SIG-M5 treated with dmso at 0.1 percent for 504 hours (cell line): ENCODE measurements around the gene REPIN1.
"Not testable (repeated sequence)": the region's sequence is repeated elsewhere in the genome, so short reads cannot be mapped to it uniquely, and the experiment has no call there.

ENCODE experiments used
- DNase-seq: peaks from one replicate; lab custom pipeline; 2025; ENCODE audit not compliant: unreplicated experiment; lab: John Stamatoyannopoulos, UW

The REPIN1 gene

DNA sequence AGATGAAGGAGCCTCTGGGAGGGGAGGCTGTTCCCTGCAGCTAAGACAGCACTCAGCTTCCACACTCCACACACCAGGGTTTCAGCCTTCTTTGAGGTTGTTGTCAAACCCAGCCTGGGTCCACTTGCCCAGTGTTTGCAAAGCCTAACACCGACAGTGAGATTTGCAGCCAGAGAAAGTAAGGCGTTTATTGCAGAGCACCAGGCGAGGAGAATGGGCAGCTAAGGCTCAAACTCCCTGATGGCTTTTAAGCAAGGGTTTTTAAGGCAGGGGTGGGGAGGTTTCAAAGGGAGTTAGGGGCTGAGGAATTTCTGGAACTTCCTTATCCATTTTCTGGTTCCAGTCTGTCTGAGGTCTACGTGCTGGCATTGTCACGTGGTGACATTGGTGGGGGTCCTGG, 5.8 kb downstream of the REPIN1 start:
- DNase-seq = no peak

DNA sequence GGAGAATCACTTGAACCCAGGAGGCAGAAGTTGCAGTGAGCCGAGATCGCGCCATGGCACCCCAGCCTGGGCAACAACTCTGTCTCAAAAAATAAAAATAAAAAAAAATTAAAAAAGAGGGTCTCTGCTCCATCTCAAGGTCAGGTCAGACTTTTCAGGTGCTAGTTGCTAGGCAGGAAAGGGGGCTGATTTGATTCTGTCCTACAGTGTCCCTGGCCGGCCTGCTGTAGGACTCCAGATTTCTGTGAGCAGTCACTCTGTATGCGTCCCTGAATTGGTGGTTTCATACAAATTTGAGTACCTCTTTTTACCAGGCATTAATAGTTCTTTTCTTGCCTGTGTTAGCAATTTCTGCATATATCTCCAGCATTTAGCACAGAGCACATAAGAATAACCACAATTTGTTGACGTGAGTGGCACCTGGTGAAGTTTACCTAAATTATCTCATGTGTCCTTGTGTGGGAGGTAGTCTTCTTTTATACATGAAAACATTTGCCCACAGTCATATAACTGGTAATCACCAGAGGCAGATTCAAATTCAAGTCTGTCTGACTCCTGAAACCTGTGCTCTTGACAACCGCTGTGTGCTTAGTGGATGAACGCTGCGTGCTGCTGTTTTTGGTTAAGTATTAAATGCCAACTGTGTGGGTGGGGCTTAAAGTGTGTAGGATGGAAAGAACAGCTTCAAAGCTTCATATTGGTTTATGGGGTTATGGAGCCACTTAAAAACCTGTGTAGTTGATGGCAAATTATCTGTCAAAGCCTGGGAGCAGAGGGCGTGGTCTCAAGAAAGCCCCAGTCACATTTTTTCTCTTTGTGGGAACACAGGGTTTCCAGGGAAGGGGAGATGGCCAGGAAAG, 7.3 kb downstream of the REPIN1 start:
- DNase-seq = no peak

DNA sequence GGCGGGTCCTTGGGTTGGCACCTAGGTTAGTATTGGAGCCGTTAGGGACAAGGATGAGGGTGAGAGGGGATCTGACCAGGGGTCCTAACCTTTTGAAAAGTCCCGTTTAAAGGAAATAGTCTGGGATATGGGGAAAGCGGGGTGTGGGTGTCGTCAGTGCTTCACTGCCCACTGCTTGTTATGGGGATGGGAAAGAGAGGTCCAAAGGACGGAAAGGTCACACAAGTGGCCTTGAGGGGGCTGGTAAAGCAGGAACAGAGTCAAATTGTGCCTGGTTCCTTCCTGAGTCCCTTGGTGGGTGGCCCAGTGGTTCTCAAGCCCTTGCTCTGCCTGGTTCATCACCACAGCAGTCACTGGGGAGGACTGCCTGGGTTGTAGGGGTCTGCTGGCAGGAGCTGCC, 7.9 kb downstream of the REPIN1 start:
- no peak for DNase-seq

DNA sequence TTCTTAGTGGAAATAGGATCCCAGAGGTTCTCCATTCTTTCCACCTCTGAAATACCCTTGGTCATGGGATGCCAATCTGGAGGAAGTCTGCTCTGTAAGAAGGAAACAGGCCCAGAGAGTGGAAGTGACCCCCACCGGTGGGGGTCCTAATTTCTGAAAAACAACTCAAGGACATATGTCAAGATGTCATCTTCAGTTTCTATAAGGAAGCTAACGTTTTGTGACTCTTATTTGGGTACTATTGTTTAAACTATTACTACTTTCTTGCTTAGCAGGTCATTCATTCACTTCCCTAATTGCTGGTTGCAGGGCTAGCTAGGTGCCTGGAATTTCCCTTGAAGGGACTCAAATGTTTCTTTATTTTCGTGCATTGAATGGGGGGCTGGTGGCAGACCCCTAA, 8.6 kb downstream of the REPIN1 start:
- DNase-seq = no peak

DNA sequence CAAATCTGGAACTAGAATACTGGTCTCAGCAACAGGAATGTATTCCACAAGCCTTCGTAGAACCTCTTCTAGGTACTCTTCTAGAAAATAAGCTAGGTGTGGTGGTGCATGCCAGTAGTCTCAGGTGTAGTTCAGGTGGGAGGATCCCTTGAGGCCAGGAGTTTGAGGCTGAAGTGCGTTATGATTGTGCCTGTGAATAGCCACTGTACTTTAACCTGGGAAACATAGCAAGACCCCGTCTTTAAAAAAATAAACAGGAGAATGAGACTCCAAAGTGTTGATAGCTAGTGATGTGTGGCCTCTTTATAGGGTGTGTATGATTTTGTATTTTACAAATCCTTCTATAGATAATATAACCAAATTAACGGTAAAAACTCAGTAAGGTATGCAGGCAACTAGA, 9.0 kb downstream of the REPIN1 start:
- DNase-seq = no peak

DNA sequence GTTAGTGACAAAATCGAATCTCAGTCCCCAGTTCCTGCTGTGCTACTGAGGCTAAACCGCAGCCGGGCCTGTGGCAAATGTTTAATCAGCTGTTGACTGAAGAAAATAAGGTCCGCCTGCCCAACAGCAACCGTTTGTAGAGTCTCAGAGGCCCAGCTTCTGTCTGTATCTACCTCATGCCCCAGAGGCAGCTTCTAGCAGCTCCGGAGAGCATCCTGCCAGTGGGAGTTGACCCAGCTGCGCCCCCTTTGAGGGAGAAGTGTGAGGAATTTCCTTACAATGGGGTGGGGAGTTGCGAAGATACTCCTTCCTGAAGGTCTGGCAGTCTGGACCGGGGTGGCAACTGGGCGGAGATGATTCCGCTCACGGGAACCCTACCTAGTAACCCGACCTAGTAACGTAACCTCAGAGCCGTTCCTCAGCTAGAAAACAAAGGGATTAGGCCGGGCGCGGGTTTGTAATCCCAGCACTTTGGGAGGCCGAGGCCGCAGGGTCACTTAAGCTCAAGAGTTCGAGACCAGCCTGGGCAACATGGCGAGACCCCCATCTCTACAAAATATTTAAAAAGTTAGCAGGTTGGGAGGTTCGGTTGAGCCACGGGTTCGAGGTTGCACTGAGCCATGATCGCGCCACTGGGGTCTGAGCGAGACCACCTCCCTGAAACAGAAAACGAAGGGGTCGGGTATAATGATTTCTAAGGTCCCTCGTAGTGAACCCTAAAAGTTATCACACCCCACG, 9.7 kb downstream of the REPIN1 start:
- DNase-seq = peak; percentile 63

DNA sequence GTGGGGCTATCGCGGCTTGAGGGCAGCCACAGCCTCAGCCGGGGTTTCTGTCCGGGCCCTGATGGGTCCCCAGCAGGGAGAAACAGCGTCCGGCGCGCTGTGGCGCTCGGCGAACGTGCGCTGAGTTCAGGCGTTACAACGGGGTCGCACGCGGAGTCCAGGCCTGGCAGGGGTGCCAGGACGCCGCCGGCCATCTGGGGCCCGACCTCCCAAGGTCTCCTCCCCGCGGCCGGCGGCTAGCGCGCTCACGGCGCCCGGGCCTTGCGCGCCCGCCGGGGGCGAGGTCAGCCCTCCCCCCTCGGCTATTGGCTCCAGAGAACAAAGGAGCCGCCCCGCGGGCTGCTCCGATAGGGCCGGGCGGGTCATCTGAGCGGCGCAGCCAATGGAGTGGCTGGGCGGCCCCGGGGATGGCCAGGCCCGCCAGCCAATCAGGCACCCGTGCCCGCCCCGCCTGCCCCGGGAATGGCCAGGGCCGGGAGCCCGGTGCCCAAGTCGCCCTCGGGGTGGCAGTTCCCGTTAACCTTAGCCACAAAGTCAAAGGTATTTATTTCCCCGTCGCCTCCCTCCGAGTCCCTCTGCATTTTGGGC, 10.3 kb downstream of the REPIN1 start, which contains the start of gene ZNF775:
ZNF775 (plus strand) TSS at position 478 of the 588 bp plus-strand sequence. CDS start 9,141 bp downstream, outside the sequence.
- peak; percentile 91 for DNase-seq

DNA sequence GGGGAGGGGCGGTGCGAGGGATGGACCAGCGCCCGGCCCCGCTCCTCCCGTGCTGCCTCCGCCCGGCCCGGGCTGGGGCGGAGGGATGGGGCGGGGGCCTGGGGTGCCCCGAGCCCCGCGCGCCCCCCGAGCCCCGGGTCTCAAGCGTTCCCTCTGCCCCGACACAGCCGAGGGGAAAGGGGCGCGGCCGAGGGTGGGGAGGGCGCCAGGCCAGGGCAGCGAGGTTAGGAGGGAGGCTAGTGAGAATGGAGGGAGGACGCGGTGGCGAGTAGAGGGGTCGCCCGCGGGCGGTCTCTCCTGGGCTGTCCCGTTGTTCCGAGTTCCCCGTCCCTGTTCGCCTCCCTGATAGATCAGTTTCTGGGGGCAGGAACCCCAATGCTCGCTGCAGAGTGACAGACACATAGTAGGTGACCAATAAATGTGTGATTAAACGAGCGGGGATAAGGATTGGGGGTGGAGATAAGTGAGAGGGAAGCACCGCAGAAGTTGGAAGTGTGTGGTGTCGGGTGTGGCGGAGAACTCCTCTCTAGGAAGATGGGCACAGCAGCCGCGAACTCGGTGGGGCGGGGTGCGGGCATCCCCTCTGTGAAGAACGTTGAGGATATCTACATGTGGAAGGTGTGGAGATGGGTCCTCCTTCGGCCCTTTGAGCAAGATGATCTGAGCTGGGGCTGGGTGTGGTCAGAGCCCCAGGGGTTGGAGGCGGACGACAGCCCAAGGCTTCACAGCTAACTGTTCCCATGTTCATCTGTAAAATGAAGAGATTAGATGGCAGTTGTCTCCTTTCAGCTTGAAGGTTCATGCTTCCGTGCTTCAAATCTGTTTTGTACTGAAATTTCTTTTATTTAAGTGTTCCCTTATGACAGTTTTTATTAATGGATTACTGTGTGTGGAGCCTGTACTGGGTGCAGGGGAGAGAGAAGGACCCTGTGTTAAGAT, 11.1 kb downstream of the REPIN1 start:
- no peak for DNase-seq

DNA sequence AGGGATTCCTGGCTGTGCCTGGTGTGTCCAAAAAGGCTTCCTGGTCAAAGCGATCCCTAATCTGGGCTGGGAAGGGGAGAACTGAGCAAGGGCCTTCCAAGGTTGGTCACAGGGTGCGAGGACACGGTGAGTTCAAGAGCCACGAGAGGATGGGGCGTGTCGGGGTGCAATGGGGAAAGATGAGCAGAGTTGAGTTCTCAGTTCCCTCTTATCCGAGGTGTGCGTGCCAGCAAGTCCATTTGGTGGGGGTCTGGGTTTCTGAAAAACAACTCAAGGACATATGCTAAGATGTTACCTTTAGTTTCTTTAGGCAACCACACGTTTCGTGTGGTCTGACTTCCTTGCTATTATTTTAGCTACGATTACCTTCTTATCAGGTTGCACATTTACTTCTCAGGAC, 11.8 kb downstream of the REPIN1 start:
- no peak for DNase-seq

DNA sequence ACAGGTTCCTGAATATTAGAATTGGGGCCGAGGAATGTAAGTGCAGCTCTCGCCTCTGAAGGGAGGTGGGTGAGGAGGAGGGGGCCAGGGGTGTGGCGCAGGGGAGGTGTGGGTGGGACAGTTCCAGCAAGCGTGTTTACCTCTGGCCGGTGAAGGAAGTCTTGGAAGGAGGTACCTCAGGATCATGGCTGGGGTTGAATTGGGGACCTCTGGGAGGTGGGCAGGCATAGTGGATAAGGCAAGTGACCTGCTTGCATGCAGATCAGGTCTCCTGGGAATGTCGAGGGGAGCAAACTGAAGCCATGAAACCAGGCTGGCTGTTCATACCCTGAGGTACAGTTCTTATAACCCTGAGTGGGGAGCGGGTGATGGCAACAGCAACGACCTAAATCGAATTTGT, 12.5 kb downstream of the REPIN1 start:
- DNase-seq = no peak

DNA sequence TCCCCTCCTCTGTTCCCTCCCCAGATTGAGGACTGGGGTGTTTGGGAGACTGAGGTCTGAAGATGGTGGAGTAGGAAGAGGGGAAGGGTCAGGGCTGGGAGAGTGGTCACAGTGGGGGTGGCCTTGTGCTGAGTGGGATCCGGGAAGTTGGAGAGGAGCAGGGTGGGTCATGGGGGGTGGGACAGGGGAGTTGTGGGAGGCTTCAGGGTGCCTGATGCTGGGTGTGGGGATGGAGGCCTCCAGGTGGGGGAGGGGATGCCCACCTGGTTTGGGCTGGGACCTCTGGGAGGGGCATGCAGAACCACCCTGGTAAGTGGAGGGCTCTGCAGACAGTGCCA, 13.1 kb downstream of the REPIN1 start:
- DNase-seq = no peak

DNA sequence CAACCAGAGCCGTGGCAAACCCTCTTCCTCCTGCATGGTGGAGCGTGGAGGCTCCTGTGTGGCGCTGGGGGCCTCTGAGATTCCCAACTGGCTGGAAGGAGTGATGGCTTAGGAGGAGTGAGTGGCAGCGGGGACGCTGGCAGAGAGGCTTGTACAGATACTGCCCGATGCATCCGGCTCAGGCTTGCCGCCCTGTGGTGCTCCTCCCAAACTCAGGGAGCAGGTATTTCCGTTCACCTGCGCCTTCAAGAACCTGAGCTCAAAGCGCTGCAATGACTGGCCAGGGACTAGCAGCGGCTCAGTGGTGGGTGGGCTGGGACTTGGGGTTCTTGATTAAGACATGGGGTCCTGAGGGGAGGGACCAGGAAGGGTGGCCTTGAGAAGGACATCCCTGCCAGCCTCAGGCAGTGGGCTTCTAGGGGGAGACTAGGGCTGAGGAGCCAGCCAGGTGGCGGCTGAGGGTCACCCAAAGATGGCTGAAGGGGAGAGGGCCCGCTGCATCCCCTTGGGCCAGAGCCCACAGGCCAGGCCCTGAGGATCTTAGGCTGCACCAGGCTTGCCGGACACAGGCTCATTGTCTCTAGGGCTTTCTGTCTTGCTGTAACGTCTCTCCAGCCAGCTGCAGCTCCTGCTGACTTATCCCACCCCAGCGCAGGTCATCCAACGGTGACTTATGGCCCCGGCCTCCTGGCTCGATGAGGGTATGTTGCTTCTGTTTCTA, 13.7 kb downstream of the REPIN1 start:
- no peak for DNase-seq

DNA sequence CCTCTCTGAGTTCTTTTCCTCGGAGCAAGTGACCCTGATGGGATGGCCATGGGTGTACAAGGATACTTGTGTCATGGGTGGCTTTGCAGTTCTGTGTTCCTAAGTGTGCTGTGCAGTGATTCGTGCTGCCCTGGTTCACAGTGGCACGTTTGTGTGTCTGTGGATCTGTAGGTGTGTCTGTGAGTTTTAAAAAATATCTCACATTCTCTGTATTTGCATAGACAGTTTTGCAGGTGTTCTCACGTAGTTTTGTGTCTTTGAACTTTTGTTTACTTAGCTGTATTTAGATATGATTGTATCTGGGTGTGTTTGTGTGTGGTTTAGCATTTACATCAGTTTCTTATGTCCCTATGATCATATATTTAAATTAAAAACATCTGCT, 14.2 kb downstream of the REPIN1 start:
- DNase-seq = no peak

DNA sequence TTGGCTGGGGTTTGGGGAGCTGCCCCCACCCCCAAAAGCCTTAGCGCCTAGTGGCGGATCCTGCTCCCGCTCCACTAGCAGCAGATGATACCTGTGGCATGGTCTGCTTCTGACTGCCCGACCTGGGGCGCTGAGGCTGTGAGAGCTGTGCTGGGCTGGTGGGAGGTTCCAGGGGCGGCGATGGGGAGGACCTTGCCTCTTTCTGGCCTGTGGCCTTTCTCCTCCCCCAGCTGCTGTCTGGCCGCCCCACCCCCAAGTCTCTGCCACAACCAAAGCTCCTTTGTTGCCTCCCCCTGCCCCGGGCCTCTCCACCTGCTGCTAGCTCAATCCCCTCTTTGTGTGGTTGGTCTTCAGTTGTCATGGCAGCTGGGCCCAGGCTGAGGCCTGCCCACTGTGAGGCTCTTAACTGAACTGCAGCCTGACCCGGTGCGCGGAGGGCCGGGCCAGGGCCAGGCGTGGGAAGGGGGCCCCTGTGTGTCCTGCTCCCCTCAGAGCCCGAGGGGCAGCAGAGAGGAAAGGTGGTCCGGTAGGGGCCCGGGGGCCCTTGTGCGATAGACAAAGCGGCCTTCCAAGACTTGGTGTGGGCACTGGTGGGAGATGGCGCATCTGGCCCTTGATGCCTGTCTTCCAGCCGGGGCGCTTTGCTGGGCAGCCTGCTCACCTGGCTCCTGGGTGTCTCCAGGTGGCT, 15.2 kb downstream of the REPIN1 start:
- no peak for DNase-seq

DNA sequence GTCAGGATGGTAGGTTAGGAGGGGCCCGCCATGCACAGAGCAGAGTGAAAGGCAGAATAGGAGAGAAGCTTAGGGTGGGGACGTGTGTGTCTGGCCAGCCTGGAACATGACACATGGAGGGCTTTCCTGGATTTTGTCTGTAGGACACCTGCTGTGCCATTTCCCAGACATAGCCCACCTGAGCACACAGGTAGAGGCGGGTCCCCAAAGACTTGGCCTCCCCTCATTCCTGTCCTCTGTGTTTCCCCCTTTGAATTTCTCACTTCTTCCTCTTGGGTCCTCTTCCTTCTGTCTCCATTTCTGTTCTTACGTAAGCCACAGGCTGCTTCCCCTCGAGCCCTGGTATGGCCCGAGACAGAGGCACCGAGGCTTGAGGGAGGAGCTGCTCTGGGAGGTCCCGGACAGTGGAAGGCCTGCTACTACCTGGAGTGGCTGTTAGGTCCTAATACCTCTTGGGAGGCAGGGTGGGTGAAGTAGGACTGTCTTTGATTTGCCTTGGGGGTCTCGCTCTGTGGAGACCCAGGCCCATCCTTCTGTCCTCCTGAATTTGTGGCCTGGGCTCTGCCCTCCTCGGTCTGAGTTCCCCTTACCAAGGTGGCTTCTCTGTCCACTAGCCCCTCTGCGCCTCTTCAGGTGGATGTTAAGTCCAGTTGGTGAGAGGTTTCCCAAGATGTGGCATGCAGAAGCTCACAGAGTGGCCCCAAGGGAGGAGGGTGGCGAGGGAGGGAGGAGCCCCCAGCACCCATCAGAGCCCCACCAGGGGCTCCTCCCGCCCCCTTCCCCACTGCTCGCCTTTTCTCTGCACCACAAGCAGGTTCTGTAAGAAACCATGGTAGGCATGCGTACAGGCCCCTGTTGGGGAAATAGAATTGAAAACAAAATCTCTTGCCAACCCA, 16.0 kb downstream of the REPIN1 start:
- DNase-seq = peak; percentile 64

DNA sequence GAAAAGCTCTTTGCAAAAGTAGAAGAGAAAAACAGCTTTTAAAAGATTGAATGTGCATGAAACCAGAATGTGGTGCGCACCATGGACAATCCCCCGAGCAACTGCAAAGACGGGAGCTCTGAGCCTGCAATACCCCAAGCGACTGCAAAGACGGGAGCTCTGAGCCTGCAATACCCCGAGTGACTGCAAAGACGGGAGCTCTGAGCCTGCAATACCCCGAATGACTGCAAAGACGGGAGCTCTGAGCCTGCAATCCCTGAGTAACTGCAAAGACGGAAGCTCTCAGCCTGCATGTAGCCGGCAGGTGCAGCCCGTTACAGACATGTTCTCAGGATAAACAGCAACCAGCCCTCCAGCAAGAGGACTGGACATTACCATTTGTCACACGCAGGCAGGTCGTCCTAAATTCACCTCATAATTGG, 16.7 kb downstream of the REPIN1 start:
- no peak for DNase-seq

DNA sequence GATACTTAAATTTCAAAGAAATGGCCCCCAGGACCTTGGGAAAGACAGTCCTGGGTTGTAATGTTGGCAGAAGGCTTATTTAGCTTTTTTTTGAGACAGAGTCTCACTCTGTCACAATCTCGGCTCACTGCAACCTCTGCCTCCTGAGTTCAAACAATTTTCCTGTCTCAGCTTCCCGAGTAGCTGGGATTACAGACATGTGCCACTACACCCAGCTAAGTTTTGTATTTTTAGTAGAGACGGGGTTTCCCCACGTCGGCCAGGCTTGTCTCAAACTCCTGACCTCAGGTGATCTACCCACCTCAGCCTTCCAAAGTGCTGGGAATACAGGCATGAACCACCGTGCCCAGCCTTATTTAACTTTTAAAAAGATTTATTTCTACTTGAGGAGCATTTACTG, 17.3 kb downstream of the REPIN1 start:
- DNase-seq = not testable (repeated sequence)

DNA sequence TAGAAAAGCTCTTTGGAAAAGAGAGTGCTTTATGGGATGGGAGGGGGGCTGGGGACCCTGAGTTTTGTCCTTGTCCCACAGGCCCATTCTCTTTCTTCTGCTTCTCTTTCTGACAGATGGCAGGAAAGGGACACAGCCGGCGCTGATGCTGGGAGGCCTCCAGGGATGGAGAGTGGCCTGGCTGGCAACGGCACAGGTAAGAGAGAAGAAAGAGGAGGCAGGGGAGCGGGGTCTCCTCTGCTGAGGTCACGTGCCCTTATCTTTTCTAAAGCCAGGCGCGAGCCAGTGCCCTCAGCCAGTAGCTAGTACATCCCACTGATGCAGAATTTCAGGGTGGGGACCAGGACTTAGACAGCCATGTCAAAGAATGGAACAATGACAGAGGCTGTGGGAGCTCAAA, 19.7 kb downstream of the REPIN1 start:
- no peak for DNase-seq
